ENCODE data around the gene KCNA10.
A peak's percentile ranks its signal among the peaks of the same experiment; 100 is the strongest.

KCNA10 gene
- 0 reads per million in 2 donors for total RNA-seq

DNA sequence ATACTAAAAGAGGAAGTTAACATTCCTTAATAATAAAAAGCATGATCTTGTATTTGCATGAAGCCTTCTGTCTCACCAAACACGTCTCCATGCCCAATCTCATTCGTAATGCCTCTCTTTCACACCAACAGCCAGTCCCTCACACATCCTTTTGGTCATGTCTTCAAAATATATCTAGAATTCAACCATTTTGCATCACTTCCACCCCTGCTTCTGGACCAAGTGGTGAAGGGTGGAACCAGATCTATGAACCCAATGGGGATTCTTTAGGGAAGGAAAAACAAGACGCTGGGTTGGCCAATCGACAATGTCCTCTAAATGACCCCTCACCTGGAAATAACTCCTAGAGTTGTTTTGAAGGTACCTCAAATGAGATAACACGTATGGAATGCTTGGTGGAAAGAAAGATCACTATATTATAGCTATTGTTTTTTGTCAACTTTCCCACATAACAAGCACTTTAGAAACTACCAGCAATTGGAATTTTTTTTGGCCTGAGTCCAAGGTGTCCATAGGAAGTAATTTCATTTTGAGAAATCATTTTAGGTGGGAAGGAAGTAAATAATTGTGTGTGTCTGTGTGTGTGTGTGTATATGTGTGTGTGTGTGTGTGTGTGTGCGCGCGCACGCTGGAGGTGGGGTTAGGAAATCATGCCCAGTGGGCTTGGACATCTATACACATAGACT is at the start of gene KCNA10:
TSS of gene KCNA10 (minus strand) at position 51 of the 686 bp plus-strand sequence. CDS start 388 bp downstream, outside the sequence.
- DNase-seq = no peak

DNA sequence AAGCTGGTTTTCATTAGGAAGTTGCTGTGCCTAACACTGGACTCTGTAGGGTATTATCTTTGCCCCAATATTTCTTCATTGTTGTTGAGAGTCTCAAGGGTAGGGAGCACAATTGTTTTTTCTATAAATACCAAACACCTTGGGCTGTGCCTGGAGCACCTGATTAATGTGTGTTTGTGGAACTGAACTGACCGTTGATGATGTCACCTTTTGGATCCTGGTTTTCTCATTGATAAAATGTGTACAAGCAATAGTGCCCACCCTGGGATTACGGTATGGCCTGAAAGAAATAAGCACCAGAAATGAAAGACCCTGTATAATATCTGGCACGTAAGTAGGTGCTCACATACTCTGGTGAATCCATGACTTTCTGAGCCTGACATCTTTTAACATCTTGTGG is 47.9 kb upstream of the KCNA10 start:
- DNase-seq = no peak

DNA sequence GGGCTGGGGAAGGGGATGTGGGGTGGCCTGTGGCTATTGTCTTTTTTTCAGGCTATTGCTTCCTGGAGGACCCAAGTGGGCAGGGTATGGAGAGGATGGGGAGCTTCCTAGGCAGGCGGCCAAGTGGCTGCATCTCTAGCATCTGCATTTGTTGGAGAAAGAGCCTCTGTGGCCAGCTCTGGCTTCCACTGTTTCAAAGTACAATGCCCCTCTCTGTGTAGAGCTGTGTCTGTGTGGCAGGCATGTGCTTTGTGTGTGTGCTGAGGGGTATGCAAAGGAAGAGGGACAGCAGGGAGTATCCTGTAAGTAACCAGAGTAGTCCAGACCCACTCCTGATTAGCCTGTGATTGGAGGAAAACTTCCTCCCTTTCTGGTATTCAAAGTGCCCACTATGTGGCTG is 46.6 kb upstream of the KCNA10 start:
- no peak for DNase-seq

DNA sequence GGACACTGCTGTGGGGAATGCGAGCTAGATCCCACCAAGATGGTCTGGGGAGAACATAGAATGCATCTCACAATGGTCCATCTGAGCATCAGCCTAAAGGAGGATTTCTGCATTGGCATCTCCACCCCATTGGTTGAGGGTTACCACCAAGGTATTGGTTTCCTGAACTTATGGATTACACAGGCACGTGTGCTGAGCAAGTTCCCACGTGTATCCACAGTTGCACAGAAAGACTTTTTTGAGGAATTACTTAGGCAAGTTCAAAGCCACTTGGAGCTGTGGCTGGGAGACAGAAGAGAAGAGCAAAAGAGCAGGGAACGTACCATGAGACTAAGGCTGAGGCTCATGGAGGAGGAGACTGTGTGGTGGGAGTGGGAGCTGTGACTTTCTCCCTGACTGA is 44.1 kb upstream of the KCNA10 start:
- DNase-seq = no peak

DNA sequence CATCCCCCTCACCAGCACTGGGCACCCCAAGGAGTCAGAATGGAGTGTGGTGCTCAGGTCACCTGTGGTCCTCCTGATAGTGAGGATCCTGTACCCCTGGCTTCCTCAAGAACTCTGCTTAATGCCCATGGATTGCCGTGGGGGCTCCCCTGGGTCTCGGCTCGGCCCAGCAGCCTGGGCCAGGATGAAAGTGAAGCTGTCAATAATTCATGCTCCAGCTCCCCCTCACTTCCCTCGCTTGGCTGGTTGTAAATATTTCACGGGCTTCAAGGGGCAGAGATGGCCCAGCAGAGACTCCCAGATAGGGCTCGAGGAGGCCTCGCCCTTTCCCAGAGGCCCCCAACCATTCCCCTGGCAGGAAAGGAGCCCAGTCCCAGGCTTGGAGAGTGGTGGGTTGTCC is 42.6 kb upstream of the KCNA10 start:
- DNase-seq = no peak

DNA sequence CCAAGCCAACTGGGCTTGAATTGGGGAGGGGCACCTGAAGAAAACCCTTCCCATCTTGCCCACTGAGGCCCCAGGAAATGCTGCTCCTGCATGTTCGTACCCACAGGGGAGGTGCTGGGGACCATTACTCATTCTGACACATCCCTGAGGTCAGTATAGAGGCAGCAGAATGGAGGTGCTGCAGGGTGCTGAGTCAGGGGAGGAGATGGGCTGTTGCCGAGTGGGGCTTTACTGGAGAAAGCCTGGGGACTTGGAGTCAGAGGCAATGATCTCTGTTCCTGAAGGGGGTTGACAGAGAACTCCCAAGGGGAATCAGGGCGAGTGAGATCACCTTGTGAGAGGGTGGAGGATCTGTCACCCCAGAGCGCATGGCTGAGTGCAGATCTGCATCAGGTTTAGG is 40.2 kb upstream of the KCNA10 start:
- no peak for DNase-seq

DNA sequence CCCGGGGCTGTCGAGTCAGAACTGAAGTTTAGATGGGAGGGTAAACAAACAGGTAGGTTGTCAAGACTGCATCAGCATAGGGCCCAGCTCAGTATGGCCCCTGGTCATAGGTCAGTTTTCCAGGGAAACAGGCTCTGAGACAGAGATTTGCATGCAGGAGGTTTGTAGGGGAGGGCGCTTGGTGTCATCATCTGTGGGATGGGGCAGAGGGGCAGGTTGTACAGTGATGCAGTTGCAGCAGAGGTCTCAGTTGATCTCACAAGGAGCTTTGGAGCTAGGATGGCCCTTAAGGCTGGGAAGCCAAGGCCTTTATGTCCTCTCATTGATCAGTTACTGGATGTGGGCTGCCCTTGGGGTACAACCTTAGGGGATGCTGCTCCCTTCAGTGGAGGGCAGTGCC is 38.5 kb upstream of the KCNA10 start:
- no peak for DNase-seq

DNA sequence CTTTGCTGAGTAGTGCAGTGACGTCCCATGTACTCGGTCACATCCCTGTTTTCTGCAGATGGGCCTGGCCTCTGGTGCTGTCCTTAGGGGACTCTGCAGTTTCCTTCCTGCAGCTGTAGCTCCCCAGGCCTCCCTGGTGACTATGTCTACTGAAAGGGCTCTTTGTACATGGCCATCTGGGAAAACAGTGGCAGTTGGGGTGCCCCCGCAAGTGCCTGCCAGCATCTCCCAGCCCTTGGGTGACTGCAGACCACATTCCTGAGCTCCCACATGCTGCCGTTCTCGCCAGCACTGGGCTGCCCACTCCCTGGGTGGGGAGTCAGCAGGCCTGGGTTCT is 37.5 kb upstream of the KCNA10 start:
- no peak for DNase-seq

DNA sequence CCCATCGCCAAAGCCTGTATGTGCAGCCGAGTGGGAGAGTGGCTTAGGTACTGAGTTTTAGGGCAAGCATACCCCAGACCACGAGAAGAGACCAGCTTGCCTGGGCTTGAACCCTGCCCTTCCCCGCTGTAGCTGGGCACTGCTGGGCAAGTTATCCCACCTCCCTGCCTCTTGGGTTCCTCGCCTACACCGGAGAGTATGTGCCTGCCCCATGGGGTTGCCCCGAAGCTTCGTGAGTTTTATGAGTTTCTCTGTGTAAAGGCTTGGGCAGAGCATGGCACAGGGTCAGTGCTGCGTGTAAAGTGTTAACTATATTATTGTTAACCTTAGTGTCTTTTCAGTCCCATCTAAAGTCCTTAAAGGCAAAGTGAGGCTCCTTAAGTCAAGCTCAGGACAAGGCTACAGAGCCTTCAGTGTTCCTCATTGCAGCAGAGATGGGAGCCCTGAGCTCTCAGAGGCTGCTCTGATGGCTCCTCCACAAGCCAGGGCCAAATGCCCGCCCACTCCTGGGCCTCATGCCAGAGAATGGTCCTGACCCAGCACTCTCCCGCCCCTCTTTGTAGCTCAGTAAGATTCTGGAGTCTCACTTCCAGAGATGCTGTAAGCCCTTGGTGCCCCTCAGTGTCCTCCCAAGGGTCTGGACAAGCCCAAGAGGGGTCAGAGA is 37.0 kb upstream of the KCNA10 start:
- no peak for DNase-seq

DNA sequence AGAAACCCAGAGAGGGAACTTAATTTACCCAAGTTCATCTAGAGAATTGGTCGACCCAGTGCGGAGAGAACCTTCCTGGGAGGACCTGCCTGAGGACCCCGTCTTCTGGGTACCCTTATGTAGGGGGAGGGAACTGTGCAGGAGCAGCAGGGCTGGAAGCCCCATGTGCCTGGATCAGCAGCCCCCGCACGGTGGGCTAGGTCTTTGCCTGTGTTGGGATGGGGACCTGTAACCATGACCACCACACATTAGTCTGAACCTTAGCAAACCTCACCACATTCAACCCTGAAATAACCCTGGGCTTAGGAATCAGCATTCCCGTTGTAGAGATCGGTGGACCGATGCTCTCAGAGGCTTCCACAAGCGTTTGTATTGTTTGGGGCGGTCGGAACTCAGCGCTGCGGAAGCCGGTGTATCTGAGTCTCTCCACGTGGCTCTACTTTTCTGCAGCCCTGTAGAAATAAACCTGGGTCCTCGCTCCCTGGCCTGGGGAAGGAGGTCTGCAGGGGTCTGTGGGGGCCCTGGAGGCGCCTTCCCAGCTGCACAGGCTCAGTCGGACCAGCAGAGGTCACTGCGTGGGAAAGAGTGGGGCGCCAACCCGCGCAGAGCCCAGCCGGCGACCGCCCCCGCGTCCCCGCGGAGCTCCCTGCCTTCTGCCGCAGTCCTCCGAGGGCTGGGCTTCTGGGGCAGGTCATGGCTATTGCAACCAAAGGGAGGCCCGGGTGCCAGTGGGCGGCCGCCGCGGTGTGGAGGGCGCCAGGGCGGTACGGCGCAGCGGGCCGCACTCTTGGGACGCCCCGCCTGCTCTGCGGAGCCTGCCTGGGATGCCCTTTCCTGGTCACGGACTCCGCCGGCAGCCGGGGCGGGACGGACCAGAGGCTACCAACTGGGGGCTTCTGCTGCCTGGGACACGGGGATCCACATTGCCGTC is 36.2 kb upstream of the KCNA10 start:
- DNase-seq = peak; percentile 21 to 44 (median 30)

DNA sequence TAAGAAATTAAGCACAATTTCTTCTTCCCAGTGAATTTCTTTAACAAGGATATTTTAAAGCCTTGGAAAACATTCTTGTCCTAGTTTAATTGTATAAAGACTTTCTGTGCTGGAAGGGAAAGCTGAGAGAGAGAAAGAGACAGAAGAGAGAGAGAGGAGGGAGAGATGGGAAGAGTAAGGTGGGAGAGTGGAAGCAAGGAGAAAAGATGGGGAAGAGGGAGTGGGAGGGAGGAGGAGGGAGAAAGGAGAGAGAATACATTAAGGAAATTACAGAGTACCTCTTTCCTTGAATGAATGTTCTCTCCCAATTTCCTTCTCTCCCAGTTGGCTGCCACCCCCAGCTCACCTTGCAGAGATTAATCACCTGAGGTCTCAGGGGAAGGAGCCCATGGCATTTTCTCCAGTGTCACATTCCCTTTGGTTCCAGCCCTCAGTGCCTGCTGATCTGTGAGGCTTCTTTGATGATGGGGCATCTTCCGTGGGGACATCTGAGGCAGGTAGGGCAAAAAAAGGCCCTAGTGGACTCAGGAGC is 32.4 kb upstream of the KCNA10 start:
- DNase-seq = no peak

DNA sequence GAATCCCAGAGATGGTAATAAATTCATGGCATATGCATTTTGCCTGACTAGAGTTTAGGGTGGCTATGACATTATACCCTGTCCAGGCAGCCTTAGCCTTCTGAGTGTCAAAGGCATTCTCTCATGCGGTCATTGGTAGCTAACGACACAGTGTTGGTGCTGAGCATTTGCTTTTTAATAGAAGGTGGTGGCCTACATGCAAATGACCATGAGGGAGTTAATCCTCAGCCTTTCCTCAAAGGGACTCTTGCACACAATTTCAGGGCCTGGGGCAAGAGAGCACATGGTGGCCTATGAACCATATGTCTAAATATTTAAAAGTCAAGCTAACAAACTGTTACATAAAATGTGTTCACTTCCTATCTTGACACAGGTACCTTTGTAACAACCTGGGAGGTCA is 30.9 kb upstream of the KCNA10 start:
- no peak for DNase-seq

DNA sequence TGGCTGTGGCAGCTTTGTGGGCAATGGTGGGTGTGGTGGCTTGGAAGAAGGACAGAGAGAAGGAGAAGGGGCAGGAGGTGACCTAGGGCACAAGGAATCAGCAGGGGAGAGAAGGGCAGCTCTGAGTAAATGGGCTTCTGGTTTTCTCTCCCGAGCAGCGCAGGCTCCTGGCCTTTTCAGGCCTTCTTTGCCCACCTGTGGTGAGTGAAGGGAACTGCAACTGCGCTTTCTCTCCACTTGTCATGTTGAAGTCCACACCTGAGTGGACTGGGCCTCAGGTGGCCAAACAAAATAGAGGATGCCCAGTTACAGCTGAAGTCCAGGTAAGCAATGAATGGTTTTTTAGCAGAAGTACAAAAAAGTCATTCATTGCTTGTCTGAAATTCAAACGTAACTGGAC is 29.4 kb upstream of the KCNA10 start:
- DNase-seq = no peak

DNA sequence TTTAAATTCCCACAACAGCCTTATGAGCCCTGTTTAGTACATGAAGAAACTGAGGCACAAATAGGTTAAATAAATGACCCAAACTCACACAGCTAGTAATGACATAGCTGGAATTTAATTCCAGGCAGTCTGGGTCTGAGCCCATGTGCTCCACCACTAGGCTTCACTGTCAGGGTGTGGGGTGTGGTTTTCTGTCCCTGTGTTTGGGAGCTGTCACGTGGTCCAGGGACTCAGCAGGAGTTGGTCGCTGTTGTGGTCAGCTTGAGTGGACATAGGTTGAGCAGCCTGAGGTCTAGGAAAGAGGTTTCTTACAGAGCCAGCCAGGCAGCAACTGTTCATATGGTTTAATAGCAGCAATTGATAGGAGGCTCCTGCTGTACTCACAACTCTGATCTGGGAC is 28.0 kb upstream of the KCNA10 start:
- no peak for DNase-seq

DNA sequence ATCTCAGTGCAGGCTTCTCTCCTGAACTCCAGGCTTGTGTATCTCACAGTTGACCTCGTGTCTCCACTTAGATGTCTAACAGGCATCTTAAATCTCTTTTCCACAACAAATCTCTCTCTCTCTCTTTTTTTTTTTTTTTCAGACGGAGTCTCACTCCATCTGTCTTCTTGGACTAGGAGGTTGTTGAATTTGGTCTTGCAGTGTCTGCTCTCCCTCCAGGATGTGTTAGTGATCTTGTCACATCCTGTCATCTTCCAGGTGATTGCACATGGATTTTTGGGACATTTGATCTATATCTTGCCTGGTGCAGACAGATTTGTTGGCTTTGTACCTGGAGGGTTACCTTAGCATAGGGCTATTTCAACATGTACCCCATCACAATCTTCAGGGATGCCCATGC is 26.5 kb upstream of the KCNA10 start:
- no peak for DNase-seq

DNA sequence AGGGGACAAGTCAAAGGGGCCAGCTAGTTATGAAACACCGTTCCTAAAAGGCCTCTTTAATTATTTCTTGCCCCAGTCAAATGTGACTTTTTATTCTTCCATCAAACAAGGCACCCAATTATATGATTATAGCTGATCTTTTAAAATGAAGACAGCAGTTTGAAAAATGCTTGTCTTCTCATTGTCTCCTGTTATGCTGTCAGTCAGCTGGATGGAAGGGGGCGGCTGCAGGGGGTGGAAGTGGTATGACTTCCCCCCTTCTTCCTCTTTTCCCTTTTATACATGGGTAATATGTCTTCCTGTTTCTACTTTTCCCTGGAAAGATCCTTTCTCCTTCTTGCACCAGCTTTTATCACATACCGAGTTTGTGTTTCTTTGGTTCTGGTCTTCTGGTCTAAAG is 25.8 kb upstream of the KCNA10 start:
- no peak for DNase-seq

DNA sequence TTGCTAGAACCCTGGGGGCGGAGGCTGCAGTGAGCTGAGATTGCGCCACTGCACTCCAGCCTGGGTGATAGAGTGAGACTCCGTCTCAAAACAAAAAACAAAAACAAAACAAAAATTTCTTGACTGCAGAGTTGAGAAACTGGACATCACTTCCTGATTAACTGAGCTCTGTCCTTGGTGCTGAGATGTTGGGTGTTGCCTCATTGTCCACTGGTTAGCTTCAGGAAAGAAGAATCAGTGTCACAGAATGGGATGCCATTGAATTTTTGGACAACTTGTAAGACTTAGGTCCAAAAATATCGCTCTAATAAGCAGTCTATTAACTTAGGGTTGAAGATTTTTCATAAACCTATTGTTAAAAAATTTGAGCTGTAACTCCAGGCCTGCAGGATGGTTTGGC is 23.8 kb upstream of the KCNA10 start:
- DNase-seq = peak in 1 of 5 experiments; percentile 20

DNA sequence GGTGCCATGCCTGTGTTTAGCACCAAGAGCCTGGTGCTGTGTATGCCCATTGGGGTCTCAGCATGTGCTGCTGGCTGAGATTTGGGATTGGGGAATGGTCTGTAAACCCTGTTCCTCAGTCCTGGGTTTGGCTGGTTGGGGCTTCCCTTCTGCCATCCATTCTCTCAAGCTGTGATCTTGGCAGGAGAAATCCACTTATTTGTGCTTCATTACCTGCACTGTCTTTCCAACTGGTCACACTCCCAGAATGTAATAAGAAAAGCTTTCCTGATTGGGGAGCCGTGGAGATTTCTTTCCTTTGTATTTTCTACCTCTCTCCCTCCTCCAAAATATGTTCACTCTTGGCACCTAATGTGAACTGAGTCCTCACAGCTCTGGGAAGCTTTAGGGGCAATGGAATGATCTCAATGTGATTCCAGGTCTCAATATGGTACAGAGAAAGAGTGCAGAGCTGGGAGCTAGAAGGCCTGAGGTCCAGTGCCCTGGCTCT is 23.0 kb upstream of the KCNA10 start:
- DNase-seq = no peak

DNA sequence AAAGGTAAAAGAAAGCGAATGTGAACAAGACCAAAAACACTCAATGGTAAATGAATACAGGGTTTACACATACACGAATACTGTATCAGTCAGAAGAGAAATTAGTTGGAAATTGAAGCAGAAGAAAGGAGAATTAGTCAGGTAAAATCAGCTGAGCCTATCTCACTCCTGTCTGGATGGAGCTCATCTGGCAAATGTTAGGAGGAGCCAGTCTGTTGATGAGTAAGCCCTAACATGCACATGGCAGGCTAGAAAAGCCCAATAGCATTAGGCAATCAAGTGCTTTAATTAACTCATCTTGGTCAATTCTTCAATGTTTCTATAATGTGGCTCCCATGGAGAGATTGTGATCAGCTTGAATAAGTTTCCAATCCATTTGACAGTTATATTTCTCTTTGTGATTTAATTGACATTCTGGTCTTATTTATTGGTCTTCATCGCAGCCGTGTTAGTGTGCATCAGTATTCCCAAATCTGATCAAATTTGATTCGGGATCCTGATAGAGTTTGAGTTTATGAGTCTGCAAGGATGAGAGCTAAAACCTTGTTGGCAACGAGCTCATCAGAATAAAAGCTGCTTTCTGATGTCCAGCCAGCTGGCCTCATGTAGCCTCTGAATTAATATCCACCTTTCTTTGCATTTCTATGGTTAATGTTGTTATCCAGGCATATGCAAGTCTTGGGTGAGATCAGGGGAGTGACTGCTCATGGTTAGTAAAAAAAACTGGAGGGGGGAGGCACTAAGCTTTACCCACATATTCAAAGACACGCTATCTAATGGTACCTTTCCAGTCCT is 22.1 kb upstream of the KCNA10 start:
- no peak for DNase-seq

DNA sequence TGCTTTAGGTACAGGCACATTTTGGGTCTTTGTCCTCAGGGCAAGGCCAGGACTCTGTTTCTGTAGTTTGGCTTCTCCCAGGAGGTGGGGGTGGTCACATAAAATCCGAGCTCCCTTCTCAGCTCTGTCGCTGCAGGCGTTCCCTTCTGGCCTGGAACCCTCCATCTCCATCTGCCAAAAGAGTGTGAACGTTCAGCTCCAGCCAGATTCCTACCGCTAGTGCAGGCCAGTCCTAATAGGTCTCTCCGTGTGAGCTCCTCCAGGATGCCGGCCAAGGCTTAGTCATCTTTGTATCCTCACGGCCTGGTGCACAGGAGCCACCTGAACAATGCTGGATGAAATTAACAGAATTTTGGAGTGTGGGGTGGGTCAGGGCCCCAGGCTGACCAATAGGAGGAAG is 19.9 kb upstream of the KCNA10 start:
- DNase-seq = no peak

DNA sequence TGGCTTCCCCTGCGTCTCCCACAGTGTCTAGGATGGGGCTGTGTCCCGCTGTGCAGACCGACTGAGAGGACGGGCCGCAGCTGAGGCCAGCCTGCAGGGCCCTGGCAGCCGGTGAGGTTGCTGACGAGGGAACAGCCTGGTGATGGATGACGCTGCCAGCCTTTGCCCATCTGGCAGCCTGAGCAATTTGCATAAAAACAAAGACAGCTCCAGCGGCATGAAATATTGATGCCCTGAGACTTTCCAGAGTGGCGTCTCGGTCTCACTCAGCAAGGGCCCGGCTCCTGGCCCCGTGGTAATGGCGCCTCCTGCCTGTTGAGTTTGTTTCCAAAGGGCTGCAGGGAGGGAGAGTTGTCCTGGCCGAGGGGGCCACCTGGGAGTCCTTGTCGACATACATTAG is 19.1 kb upstream of the KCNA10 start:
- no peak for DNase-seq

DNA sequence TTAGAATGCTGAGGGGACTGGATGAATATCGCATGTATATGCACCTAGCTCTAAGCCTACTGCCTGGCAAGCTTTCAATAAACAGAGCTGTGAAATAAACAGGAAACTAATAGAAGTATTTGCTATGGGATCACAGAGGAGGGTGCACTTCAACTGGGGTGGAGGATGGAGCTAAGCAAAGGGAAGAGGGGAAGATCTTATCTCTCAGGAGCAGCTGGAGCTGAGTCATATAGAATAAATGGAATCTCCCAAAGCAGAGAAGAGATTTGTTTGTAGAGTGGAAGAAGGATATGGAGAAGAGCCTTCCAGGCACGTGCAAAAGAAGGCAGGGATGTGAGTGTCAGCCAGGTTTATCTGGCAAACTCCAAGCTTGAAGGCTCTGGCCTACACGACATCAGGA is 17.0 kb upstream of the KCNA10 start:
- DNase-seq = no peak
